GM21423 (cell line): ENCODE results near the gene IGF2BP2.
"Not testable (repeated sequence)": the region's sequence is repeated elsewhere in the genome, so short reads cannot be mapped to it uniquely, and the experiment has no call there.

ENCODE experiments used
- ATAC-seq: cut with Tn5 transposase; IDR thresholded peaks from one replicate; pipeline ENCODE4 v1.9.1; 2021; ENCODE audit warnings: mild to moderate bottlenecking, moderate library complexity; ENCODE audit not compliant: unreplicated experiment

The IGF2BP2 gene

DNA sequence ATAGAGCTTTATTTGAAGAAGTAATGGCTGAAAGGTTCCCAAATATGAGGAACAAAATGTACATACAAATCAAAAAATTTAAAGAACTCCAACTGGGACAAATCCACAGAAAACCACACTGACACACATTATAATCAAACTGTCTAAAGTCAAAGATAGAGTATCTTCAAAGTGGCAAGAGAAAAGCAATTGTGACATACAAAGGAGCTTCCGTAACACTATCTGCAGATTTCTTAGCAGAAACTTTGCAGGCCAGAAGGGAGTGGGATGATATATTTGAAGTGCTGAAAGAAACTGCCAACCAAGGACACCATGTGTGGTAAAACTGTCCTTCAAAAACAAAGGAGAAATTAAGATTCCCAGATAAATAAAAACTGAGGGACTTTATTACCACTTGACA lies 146.8 kb downstream of the IGF2BP2 start:
- ATAC-seq, result no peak

DNA sequence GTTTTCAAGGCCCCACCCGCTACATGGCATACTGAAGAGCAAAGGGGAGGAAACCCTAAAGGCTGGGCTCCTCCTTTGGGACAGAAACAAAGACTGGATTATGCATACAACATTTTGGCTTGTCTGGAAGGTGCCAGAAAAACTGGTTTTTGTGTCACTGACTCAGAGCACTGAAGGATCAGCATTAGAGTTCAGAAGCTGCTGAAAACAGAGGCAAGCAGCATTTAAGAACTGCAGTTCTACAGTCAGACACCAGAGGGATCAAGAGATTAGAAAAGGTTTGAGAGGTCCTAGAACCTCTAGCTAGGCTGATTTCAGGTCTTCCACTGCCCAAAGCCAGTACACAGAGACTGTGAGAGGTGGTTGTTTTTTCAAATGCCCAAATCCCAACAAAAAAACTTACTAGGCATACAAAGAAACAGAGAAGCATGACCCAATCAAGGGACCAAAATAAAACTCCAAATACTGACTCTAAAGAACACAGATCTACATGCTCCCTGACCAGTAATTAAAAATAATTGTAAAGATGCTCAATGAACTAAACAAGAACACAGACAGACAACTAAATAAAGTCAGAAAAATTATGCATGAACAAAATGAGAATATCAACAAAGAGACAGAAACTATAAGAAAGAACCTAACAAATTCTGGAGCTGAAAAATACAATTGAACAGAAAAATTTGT lies 147.6 kb downstream of the IGF2BP2 start:
- no peak for ATAC-seq

DNA sequence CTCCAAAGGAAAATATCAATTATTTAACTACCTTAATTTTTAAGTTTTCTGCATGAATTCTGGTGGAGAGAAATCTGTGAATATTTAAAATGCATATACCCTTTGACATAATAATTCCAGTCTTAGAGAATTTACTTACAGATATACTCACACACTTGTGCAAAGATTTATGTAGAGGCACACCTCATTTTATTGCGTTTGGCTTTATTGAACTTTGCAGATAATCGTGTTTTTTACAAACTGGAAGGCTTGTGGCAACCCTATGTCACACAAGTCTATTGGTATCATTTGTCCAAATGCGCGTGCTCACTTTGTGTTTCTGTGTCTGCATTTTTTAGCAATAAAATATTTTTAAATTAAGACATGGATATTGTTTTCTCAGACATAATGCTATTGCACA lies 157.3 kb downstream of the IGF2BP2 start:
- ATAC-seq, result no peak

DNA sequence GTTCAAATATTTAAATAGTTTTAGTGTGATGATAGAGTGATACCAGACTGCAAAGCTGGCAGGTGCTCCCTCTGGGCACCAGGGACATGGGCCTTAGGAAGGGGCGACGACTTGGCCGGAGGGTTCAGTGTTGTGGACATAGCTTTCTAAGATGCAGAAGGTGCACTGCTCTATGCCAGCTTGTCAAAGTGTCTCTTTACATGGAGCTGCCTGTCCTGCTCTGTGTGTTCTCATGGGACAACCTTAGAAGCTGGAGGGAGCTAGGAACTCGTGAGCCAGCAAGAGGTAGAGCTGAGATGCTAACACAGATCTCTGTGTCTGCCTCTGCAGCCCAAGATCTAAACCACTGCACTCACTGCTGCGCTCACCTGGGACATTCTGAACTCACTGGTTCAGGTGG lies 160.9 kb downstream of the IGF2BP2 start:
- ATAC-seq, result no peak

DNA sequence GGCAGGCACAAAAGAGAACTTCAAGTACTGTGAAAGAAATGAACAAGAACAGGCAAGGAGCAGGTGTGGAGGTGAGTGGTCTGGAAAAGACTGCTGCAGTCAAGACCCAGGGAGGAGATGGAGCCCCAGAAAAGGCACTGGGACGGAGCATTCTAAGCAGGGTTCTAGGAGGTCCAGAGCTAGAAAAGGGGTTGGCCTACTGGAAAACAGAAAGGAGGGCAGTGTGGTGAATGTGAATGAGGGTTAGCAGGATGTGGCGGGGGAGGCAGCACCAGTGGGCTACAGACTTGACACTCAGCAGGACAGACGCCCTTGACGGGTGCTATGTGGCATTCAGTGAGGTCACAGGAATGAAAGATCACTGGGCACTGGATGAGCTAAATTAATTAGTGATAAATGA lies 163.1 kb downstream of the IGF2BP2 start:
- no peak for ATAC-seq

DNA sequence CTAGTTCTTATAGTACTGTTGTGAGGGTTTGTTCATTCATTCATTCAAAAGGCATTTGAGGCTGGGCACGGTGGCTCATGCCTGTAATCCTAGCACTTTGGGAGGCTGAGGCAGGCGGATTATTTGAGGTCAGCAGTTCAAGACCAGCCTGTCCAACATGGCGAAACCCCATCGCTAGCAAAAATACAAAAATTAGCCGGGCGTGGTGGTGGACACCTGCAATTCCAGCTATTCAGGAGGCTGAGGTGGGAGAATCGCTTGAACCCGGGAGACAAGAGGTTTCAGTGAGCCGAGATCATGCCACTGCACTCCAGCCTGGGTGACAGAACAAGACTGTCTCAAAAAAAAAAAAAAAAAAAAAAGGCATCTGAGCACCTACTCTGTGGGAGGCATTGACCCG lies 163.5 kb downstream of the IGF2BP2 start:
- ATAC-seq, result not testable (repeated sequence)

DNA sequence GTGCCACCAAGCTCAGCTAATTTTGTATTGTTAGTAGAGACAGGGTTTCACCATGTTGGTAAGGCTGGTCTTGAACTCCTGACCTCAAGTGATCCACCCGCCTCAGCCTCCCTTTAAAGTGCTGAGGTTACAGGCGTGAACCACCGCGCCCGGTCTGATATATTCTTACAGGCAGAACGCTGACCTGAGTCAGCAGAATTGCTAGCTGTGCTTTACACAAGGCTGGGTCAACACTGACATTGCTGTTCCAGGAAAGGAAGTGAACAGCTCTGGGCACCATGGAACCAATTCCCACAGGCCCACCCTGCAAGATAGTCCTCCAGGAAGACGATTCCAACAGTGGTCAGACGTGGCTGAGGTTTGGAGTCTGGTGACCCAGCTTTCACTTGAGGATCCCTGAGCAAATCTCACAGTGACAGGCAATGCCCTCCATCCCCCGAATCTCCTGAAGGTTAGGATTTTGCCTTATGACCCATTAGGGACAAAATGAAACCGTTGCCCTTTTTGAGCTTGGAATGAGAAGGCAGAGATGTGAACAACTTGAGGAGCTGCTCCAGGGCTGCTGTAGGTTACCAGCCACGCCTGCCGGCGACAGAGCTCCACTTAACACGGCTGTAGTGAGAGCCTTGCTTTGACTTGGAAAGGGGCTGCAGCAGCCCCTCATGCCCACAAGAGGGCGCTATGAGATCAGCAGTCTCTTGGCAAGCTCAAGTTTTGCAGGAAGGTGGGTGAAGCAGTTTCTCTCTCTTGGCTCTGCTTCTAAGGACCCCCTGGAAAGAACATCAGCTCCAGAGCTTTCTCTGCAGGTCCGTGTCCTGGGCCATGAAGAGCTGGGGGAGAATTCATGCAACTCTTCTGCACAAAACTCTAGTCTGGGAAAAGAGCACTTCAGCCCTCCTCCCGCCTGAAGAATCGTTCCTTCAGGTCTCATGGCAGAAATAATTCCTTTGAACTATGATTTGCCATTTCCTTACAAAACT lies 164.6 kb downstream of the IGF2BP2 start:
- ATAC-seq, result peak; percentile 79

DNA sequence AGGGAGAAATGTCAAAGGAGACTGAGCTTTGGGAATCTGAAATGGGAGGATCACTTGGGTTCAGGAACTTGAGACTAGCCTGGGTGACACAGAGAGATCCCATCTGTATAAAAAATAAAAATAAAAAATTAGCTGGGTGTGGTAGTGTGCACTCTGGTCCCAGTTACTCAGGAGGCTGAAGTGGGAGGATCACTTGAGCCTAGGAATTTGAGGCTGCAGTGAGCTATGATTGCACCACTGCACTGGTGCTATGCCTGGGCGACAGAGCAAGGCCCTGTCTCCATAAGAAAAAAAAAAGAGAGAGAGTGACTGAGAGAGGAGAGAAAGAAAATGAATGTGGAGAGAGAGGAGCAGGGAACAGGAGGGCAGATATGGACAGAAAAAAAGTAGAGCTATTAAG lies 165.9 kb downstream of the IGF2BP2 start:
- no peak for ATAC-seq

DNA sequence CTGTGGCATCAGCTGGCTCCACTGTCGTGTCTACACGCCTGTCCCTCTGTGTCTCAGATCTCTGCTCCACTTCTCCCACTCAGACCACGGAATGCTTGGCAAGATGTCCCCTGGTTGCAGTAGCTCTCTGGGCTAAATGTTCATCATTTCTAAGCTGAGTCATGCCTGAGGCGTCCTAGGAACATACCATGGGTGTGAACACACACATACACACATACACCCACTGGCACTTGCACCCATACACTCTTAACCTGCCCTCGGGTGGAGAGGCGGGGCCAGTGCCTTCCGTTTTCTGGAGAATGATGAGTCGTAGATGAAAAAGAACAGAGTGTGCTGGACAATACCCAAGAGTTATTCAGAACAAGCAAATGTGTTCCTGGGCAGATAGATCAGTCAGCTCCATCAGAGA lies 166.3 kb downstream of the IGF2BP2 start:
- ATAC-seq, result no peak

DNA sequence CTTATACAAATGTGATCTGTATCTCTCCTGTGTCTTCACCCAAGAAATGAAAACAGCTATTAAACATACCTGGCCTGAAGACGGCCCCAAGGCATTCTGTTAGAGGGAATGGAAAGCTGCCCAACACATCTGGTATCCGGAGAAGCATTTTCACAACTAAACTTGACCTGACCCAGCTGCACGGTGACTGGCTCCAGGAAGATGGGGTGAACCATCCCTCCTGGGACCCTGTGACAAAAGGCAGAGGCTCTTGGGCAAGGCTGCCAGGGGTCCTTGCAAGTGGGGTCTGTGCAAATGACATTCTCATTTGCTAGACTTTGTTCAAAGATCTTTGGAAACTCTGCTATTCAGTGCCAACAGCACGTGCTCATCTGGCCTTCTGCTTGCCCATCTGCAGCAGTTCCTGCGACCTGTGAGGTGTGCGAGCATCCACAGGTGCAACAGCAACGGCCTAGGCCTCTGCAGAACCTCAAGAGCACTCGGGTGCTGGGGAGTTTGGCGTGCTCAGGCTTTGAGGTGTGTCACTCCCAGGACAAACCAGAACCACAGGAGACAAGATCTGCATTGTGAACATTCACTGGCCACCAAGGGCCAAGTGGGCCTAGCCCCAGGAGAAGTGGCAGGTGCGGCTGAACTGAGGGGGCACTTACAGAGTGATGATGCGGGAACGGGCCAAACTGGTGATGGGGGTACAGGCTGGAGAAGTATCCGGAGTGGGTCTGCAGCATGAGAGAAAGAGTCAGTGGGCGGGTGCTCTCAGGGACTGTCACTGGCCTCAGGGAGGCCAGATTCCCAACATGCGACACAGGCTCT lies 166.9 kb downstream of the IGF2BP2 start:
- ATAC-seq, result no peak

DNA sequence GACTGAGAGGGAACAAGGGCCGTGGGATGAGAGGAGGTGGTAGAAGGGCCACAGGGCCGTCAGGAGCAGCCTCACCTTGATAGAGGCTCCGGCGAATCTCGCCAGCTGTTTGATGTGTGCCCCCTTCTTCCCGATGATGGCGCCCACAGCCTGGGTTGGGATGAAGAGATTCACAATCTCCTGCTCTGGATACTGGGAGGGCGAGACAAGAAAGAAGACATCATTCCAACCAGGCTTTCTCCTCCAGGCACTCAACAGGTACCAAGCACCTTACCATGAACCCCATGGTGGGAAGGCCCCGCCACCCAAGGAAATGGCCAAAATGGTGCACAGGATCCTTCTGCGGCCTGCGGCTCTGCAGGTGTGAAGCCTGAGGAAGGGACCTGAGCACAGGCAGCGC lies 167.6 kb downstream of the IGF2BP2 start:
- ATAC-seq, result no peak

DNA sequence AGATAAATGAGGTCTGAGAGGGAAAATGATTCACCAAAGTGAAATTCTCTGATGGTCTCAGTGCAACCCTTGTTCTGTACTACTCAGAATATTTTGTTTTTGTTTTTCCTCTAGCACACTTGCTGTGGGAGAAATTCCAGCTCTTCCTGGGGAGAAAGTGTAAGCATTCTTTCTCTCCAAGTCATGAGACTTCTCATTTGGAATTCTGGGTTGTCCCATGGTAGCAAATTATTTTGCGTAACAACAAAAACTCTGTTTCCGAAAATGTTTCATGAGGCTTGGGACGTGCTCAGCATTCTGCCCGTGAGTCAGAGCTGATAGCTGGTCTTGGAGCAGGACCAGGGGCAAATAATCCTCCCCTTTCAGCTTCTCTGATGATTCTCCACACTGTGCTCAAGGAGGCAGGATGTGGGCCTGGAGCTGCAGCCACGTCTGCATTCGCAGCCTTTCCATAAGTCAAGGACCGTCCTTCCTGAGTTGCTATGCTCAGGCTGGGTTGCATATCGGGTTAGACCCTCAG lies 168.5 kb downstream of the IGF2BP2 start:
- ATAC-seq, result no peak

DNA sequence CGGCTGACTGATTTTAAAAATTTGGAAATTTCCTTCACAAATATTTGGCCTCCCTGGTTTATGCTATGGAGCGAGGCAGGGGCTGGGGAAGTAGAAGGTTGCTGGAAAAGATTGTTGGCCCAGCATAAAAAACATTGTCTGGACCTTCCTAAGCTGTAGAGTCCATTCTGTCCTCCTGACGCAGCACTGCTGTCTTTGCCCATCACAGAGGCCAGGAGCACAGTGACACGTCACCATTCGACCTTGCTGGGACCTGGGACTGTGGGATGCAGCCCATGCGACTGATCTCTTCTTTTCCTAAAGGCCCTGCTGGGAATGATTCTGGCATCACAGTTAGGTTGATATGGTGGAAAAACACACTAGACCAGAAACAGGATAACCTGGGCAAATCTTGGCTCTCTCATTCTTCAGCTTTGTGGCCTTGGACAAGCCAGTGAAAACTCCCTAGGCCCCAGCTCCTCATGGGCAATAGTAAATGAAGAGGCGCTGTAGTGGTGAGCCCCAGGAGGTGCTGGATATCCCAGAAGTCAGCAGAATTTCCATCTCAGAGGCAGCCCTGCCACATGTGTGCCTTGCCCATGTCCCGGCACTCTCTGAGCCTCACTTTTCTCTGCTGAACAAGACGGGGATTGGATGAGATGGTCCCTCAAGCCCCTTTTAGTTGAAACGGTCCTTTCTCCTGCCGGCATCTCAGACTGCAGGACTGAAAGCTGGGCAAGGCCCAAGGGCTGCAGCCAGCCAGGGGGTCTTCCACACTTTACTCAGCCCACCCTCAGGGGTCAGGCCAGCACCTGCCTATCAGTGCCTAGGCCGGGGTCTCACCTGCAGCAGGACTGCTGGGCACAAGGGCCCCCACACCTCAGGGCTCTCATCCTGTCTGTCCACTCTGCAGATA lies 169.2 kb downstream of the IGF2BP2 start:
- ATAC-seq, result no peak

DNA sequence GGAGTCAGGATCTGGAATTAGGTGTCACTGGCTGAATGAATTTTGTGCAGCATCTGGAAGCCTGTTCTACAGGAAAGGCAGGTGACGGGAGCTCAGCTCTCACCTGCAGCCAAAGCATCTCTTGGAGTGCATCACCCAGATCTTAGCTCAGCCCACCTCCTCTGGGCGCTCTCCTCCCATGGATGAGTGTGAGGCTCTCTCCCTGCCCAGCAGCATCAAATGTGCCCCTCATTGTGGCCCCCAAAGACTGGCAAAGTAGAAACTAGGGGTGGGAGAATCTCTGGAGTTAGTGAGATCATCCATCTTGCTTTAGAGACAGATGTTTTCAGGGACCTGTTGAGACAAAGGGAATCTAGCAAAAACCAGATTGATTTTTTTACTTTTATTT lies 170.1 kb downstream of the IGF2BP2 start:
- ATAC-seq, result no peak

DNA sequence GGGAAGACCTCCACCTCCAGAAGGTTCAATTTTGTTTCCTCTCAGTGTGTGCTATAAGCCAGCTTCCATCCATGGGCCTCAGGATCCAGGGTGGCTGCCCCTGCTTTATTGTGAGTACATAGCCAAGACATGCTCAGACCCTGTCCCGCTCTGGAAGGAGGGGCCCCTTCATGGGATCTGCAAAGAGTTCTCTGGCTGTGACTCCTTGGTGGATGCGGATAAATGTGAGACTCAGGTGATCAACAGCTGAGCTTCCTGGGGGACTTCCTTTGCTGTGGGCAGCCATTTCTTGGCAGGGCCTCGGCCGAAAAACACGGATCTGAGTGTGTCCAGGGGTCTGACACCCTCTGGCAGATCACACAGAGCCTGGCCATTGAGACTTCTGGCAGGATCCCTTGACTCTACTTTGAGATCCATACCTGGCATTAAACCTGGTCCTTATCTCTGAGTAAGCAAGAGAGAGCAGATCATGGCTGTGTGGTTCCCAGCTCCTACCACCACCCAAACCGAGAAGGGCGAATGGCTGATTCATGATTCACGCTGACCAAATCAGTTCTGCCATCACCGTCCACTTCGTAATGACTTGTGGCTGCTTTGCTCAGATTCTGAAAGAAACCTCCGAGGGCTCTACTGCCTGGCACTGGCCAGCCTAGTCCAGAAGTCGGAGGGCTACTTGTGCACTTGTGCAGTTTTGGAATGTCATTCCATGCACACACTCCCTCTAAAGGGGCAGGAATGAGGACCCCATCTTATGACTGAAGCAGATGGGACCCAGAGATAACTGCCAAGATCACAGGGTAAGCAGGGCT lies 170.7 kb downstream of the IGF2BP2 start:
- no peak for ATAC-seq

DNA sequence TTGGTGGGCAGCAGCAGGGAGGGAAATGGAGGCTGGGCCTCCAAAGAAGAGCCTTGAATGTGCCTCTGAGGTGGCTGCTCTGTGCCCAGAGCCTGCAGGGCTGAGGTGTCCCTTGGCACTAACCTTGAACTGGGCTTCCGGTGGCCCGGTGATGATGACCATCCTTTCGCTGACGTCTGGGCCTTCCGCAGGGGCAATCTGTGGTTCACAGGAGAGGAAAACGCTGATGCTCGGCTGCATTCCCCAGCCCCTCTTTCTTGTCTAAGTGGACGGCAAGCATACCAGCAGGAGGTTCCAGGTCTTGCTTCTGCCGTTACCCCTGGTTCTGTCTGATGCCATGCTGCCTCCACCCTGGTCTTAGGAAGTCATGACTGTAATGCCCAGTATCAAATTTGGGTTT lies 172.9 kb downstream of the IGF2BP2 start:
- no peak for ATAC-seq

DNA sequence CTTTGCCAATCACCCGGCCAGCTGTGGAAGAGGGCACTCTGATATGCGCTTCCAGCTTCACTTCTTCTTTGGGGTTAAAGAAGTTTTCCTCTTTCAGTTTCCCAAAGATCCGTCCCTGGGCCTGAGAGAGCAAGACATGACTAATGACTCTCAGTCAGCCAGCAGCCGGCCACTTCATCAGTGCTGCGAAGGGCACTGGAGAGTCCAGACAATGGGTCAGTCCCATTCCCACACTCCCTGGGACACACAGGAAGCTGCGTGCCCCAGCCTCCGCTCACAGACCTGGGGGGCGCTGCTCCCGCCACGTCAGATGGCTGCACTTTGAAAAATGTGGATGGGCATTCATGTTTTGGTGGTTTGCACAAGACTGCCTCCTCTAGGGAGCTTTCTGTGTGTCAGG lies 175.4 kb downstream of the IGF2BP2 start:
- no peak for ATAC-seq

DNA sequence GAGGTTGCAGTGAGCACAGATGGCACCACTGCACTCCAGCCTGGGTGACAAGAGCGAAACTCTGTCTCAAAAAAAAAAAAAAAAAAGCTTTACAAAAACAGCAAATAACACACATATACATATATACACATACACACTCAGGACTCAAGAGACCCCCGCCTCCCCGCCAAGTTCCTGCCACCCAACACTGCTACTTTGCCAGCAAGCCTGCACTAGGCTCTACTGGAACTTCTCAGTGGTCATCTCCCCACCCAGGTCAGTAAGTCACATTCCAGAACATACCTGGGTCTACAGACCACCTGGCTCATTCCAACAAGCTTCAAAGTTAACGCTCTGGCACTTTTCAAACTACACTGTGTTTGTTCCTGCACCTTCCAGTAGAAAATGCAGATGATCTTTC lies 176.4 kb downstream of the IGF2BP2 start:
- no peak for ATAC-seq

DNA sequence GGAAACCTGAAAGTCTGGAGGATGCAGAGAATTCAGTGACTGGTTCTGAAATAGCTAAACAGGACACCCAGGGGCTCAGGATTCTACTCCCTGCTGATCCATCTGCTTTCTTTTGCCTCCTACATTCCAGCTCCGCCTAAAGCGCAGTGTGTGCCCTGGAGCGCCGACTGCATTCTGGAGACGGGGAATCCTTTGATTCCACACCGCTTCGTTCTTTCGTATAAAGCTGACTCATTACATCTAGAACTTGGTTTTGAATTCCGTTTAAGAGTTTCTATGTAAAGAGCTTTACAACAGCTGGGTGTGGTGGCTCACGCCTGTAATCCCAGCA lies 177.0 kb downstream of the IGF2BP2 start:
- ATAC-seq, result no peak
